H9 (cell line): Measurements from ENCODE around the gene TWSG1. TPM values are rescaled to one million over a fixed set of nuclear protein-coding genes. Genes with fewer than 3 reads are reported as not detected.

Experiments used
- DNase-seq: peaks from one replicate; pipeline ENCODE4 v3.0.0-alpha.2; 2017
- H2AFZ ChIP-seq: one replicate; pipeline ENCODE4 v1.6.1; 2013; ENCODE audit warnings: mild to moderate bottlenecking, low read length, control low read depth, moderate library complexity
- H2AK5ac ChIP-seq: 2 replicates; pipeline ENCODE4 v1.6.1; 2013; ENCODE audit warnings: low read length, control low read depth, mixed read lengths; ENCODE audit not compliant: insufficient read length
- H2BK120ac ChIP-seq: one replicate; pipeline ENCODE4 v1.6.1; 2013; ENCODE audit warnings: low read depth, mild to moderate bottlenecking, low read length, control low read depth, inconsistent platforms; ENCODE audit not compliant: poor library complexity, severe bottlenecking
- H2BK12ac ChIP-seq: 2 replicates; pipeline ENCODE4 v1.6.1; 2013; ENCODE audit warnings: low read length, control low read depth, mixed read lengths, low read depth; ENCODE audit not compliant: insufficient read length
- H2BK15ac ChIP-seq: 2 replicates; pipeline ENCODE4 v1.6.1; 2013; ENCODE audit warnings: low read depth, low read length, control low read depth
- H2BK20ac ChIP-seq: one replicate; pipeline ENCODE4 v1.6.1; 2013; ENCODE audit warnings: low read depth, mild to moderate bottlenecking, low read length, control low read depth, inconsistent platforms; ENCODE audit not compliant: poor library complexity, severe bottlenecking
- H2BK5ac ChIP-seq: 2 replicates; pipeline ENCODE4 v1.6.1; 2013; ENCODE audit warnings: low read length, control low read depth, mixed read lengths; ENCODE audit not compliant: insufficient read length
- H3K14ac ChIP-seq: 2 replicates; pipeline ENCODE4 v1.6.1; 2013; ENCODE audit warnings: low read length, control low read depth; ENCODE audit not compliant: insufficient read depth
- H3K18ac ChIP-seq: 2 replicates; pipeline ENCODE4 v1.6.1; 2013; ENCODE audit warnings: low read depth, mild to moderate bottlenecking, mixed read lengths, low read length, control low read depth; ENCODE audit not compliant: insufficient read length
- H3K23ac ChIP-seq: 2 replicates; pipeline ENCODE4 v1.6.1; 2013; ENCODE audit warnings: low read length, control low read depth, mixed read lengths, low read depth; ENCODE audit not compliant: insufficient read length
- H3K23me2 ChIP-seq: 2 replicates; pipeline ENCODE4 v1.6.1; 2013; ENCODE audit warnings: low read depth, mild to moderate bottlenecking, mixed read lengths, low read length, control low read depth; ENCODE audit not compliant: insufficient read length, poor library complexity, severe bottlenecking
- H3K27ac ChIP-seq: 2 replicates; pipeline ENCODE4 v1.5.1; 2013; ENCODE audit warnings: low read length, control low read depth, mixed read lengths, low read depth; ENCODE audit not compliant: insufficient read length
- H3K27me3 ChIP-seq: 2 replicates; pipeline ENCODE4 v1.6.1; 2013; ENCODE audit warnings: low read length, control low read depth, inconsistent platforms; ENCODE audit not compliant: insufficient read depth
- H3K4ac ChIP-seq: 2 replicates; pipeline ENCODE4 v1.6.1; 2013; ENCODE audit warnings: low read depth, mild to moderate bottlenecking, control low read depth, inconsistent platforms, low read length, moderate library complexity
- H3K4me1 ChIP-seq: 2 replicates; pipeline ENCODE4 v1.6.1; 2013; ENCODE audit warnings: low read length, control low read depth, inconsistent platforms; ENCODE audit not compliant: insufficient read depth
- H3K4me2 ChIP-seq: 2 replicates; pipeline ENCODE4 v1.6.1; 2013; ENCODE audit warnings: low read length, control low read depth, mixed read lengths; ENCODE audit not compliant: insufficient read length, insufficient read depth
- H3K56ac ChIP-seq: 2 replicates; pipeline ENCODE4 v1.6.1; 2013; ENCODE audit warnings: low read depth, mild to moderate bottlenecking, mixed read lengths, low read length, control low read depth; ENCODE audit not compliant: insufficient read length
- H3K79me1 ChIP-seq: 2 replicates; pipeline ENCODE4 v1.6.1; 2013; ENCODE audit warnings: low read depth, mild to moderate bottlenecking, moderate library complexity, low read length, control low read depth, inconsistent platforms; ENCODE audit not compliant: insufficient read depth, poor library complexity, severe bottlenecking
- H3K79me2 ChIP-seq: 2 replicates; pipeline ENCODE4 v1.6.1; 2013; ENCODE audit warnings: low read length, control low read depth, inconsistent platforms; ENCODE audit not compliant: insufficient read depth
- H3K9ac ChIP-seq: 2 replicates; pipeline ENCODE4 v1.6.1; 2013; ENCODE audit warnings: low read length, control low read depth, mixed read lengths; ENCODE audit not compliant: insufficient read length; ENCODE audit errors: extremely low read depth
- H3K9me3 ChIP-seq: one replicate; pipeline ENCODE4 v1.6.1; 2013; ENCODE audit warnings: low read depth, low read length, inconsistent platforms; ENCODE audit not compliant: control insufficient read depth
- H3T11ph ChIP-seq: one replicate; pipeline ENCODE4 v1.6.1; 2013; ENCODE audit warnings: mild to moderate bottlenecking, low read length, control low read depth, inconsistent platforms
- H4K20me1 ChIP-seq: one replicate; pipeline ENCODE4 v1.6.1; 2013; ENCODE audit not compliant: control insufficient read depth, insufficient read length, insufficient read depth
- H4K5ac ChIP-seq: 2 replicates; pipeline ENCODE4 v1.6.1; 2013; ENCODE audit warnings: low read depth, mild to moderate bottlenecking, mixed read lengths, low read length, control low read depth; ENCODE audit not compliant: insufficient read length
- H4K8ac ChIP-seq: replicated peaks from 2 replicates; pipeline ENCODE4 v1.6.1; 2013; ENCODE audit warnings: low read length, control low read depth, mixed read lengths, low read depth; ENCODE audit not compliant: insufficient read length
- H4K91ac ChIP-seq: 2 replicates; pipeline ENCODE4 v1.6.1; 2013; ENCODE audit warnings: low read depth, mild to moderate bottlenecking, moderate library complexity, mixed read lengths, low read length, control low read depth; ENCODE audit not compliant: insufficient read length
- H3K27ac Mint-ChIP-seq, 3 experiments: 2 replicates in 2 of 3; 3 replicates in 1 of 3; pipeline ENCODE4 v1.8.0; 2020 to 2021; ENCODE audit warnings: mixed read lengths in 3 of 3, mild to moderate bottlenecking in 1 of 3, moderate library complexity in 1 of 3
- H3K27me3 Mint-ChIP-seq: 2 replicates; pipeline ENCODE4 v1.8.0; 2021; ENCODE audit warnings: low read depth, mild to moderate bottlenecking, moderate library complexity, mixed read lengths
- H3K36me3 Mint-ChIP-seq, 3 experiments: 2 replicates in 2 of 3; 3 replicates in 1 of 3; pipeline ENCODE4 v1.8.0; 2020 to 2021; ENCODE audit warnings: low read depth in 3 of 3, mixed read lengths in 3 of 3; ENCODE audit not compliant: insufficient read depth in 1 of 3
- H3K4me1 Mint-ChIP-seq, 2 experiments: 2 replicates each; pipeline ENCODE4 v1.8.0; 2020; ENCODE audit warnings: mixed read lengths in 2 of 2
- H3K4me3 Mint-ChIP-seq, 2 experiments: 2 replicates in 1 of 2; 3 replicates in 1 of 2; pipeline ENCODE4 v1.8.0; 2020 to 2021; ENCODE audit warnings: mild to moderate bottlenecking in 2 of 2, mixed read lengths in 2 of 2, moderate library complexity in 1 of 2
- H3K9me3 Mint-ChIP-seq, 2 experiments: 2 replicates in 1 of 2; 3 replicates in 1 of 2; pipeline ENCODE4 v1.8.0; 2020; ENCODE audit warnings: mild to moderate bottlenecking in 2 of 2, mixed read lengths in 2 of 2, moderate library complexity in 1 of 2
- WGBS: extraction: QIAGEN DNeasy Blood & Tissue Kit; methylation state at CpG from one replicate; pipeline ENCODE4 v1.1.7; 2013; ENCODE audit warnings: missing lambda C conversion rate, low lambda C conversion rate, mixed read lengths; ENCODE audit not compliant: insufficient read length; ENCODE audit errors: extremely low coverage; 5-methylcytosine and 5-hydroxymethylcytosine counted together
- total RNA-seq: library from RNA; stranded (reverse); gene quantifications from 2 replicates; pipeline ENCODE4 v1.2.1, GENCODE V29; 2021
- TF ChIP-seq, protein P1 (sequence below): fragments of 200-600 bp; sonication (generic); conservative IDR thresholded peaks from 3 replicates; pipeline ENCODE4 v1.8.0; 2021; ENCODE audit warnings: antibody characterized with exemption, mild to moderate bottlenecking

TWSG1 gene
- total RNA-seq, 1 experiment from 2014 or later, result 25.7 TPM

DNA sequence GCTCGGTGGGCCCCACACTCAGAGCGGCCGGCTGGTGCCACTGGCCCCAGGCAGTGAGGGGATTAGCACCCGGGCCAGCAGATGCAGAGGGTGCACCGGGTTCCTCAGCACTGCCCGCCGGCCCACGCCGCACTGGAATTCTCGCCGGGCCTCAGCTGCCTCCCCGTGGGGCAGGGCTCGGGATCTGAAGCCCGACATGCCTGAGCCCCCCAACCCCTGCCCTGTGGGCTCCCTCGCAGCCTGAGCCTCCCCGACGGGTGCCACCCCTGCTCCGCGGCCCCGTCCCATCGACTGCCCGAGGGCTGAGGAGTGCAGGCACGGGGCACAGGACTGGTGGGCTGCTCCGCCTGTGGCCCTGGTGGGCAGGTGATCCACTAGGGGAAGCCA is 37.6 kb upstream of the TWSG1 start:
- H3K14ac ChIP-seq, result no peak overlapping the region
- H3K79me2 ChIP-seq, result no peaks in the 10 kb centered on the region
- H4K5ac ChIP-seq, result no peak overlapping the region
- H3K4me1 ChIP-seq, result no peaks in the 10 kb centered on the region
- no peak overlapping the region for H4K8ac ChIP-seq
- H2BK15ac ChIP-seq, result no peak overlapping the region
- no peak overlapping the region for H2BK12ac ChIP-seq
- H3K27ac ChIP-seq, result no peak overlapping the region
- Mint-ChIP-seq H3K27me3 (no peaks in the 10 kb centered on the region), H3K4me1 (peaks cover 0 to 4% of the 10 kb centered on the region in 2 experiments; a peak in 3 of 4 replicates), H3K4me3 (no peak overlapping the region), H3K36me3 (peaks cover 26 to 37% (median 35%) of the 10 kb centered on the region in 3 experiments), H3K9me3 (peaks cover 46 to 51% of the 10 kb centered on the region in 2 experiments), H3K27ac (no peak overlapping the region)
- no peak overlapping the region for H3K56ac ChIP-seq
- no CpG with 5 or more reads among the region's 24 CpGs for WGBS
- no peaks in the 10 kb centered on the region for H3K79me1 ChIP-seq
- no peak overlapping the region for H2AFZ ChIP-seq
- H2BK120ac ChIP-seq, result no peak overlapping the region
- no peaks in the 10 kb centered on the region for H3K23me2 ChIP-seq
- no peaks in the 10 kb centered on the region for H4K20me1 ChIP-seq
- no peak overlapping the region for H2BK20ac ChIP-seq
- H2AK5ac ChIP-seq, result no peak overlapping the region
- H3K9ac ChIP-seq, result no peak overlapping the region
- H3K23ac ChIP-seq, result no peak overlapping the region
- no peak overlapping the region for H3K4ac ChIP-seq
- TF ChIP-seq, protein P1, sequence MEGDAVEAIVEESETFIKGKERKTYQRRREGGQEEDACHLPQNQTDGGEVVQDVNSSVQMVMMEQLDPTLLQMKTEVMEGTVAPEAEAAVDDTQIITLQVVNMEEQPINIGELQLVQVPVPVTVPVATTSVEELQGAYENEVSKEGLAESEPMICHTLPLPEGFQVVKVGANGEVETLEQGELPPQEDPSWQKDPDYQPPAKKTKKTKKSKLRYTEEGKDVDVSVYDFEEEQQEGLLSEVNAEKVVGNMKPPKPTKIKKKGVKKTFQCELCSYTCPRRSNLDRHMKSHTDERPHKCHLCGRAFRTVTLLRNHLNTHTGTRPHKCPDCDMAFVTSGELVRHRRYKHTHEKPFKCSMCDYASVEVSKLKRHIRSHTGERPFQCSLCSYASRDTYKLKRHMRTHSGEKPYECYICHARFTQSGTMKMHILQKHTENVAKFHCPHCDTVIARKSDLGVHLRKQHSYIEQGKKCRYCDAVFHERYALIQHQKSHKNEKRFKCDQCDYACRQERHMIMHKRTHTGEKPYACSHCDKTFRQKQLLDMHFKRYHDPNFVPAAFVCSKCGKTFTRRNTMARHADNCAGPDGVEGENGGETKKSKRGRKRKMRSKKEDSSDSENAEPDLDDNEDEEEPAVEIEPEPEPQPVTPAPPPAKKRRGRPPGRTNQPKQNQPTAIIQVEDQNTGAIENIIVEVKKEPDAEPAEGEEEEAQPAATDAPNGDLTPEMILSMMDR, result no peak
- no peak for DNase-seq
- H3K4me2 ChIP-seq, result no peak overlapping the region
- H2BK5ac ChIP-seq, result no peak overlapping the region
- no peak overlapping the region for H3K18ac ChIP-seq
- peaks cover 14% of the 10 kb centered on the region for H3K9me3 ChIP-seq
- H3T11ph ChIP-seq, result no peak overlapping the region
- H4K91ac ChIP-seq, result no peak overlapping the region
- no peaks in the 10 kb centered on the region for H3K27me3 ChIP-seq
